ENCODE measurements around the gene FLAD1.

The FLAD1 gene

DNA sequence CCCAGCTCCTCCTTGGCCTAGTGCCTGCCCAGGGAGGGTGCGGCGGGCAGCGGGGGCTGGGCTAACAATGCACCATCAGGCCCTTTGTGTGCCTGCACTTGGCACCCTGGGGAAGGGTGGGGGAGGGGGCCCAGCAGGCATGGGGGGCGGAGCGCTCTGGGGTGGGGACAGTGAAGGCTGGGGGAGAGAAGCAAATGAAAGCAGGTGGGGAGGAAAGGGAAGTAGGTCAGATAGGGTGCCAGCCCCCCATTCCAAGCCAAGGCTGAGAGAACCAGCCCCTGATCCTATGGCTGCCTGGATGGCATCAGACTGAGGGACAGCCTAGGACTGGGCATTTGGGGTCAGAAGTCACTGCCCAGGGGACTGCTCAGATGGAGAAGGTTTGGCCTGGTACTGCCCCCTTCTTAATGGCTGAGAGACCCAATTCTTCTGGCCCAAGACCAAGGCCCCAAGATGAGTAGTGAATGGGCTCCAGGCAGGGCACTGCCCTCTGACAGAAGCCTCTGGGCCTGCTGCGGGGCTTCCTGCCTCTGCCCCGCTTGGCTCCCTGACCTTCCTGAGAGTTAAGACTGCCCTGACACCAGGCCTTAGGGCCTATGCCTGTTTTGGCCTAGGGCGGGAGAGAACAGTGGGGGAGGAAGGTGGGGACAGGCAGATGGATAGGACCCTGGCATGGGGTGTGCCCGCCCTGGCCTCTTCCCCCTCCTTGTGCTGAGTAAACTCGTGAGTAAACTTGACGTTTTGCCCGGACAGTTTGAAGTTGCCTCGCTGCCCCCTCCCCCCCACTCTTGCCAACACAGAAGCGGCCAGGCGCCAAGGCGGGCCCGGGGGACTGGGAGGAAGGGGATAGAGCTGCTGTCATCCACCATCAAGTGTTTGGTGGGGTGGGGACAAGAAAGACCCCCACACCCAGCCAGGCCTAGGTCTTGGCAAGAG, 22.2 kb downstream of the FLAD1 start:
- no peak for FAIRE-seq

DNA sequence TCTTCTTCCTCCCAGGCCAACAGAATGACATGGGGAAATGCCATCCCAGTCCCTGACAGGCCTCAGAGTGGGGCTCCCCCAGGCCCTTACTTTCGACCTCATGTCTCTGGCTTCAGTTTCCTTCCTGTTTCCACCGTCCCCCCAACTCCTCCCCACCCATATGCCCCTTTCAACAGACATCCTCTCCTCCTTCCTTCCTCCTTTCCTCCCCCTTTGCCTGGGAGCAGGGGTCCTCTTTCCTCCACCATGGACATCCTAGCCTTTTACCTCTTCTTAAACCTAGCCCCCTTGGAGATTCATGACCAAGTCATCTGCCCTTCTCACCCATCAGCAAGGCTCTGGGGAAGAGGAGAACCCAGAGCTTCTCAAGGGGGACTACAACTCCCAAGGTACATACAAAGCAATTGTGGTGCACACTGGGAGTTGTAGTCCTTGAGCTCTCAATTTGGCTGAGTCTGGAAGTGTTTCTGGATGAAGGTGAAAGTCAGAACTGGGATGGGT, 23.5 kb downstream of the FLAD1 start:
- no peak for FAIRE-seq

DNA sequence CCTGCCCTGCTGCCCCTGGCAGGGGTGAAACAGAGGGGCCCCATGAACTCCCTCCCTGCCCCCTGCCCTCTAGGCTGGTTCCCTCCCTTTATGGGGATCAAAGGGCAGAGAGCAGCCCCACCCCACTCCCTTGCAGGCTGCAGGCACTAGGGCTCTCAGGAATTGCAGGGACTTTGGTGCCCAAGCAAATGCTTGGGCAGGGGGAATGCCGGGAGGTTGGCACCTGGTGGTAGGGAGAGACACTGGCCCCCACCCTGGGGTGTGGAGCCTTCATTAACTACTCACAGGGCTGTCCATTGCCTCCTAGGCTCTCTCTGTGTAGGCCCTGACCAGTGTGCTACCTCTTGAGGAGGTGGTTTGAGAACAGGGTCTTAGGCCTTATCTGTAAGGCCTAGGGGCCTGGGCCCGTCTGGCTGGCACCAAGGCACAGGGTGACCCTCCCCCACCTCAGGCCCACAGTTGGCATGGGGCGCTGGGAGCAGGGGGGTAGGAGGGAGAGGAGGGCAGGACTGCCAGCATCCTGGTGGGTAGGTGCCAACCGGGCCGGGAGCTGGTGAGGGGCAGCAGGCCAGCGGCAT, 24.2 kb downstream of the FLAD1 start:
- no peak for FAIRE-seq

DNA sequence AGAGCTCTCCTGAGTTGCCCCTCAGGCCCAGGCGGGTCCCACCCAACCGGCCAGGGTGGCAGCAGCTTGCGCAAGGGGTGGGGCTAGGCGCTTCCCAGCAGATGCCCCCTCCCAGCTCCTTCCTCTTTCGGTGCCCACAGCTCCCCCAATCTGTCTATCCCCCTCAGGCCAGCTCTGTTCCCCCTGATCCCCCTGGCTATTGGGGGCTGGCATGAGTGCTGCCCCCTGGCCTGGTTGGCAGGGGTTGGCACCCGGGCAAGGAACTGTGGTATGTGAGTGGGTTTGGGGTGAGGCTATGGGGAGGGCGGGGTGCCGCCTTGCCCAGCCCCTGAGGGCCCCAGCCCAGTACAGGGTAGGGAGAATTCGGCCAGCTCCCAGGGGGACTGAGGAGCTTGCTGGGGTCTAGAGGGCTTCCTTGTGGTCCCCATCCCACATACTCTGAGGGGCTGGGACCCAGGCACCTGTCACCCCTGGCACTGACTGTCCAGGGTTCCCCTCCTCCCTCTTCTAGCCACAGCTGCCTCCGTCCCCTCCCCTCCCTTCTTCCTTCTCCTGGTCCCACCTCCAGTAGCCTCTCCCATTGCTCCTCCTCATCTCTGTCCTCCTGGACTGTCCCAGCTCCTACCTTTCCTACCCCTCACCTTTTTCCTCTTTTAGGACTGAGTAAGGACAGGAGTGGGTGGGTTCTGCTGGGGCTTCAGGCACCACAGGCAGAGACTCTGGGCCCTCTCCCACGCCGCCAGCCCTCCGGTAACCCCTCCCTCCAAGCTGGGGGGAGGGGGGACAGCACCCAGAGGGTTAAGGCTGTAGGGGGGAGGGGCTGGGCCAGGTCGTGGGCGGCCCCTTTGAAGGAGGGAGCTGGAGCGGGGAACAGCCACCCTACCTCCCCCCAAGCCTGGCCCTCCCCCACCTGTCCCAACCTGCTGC, 25.1 kb downstream of the FLAD1 start:
- no peak for FAIRE-seq

DNA sequence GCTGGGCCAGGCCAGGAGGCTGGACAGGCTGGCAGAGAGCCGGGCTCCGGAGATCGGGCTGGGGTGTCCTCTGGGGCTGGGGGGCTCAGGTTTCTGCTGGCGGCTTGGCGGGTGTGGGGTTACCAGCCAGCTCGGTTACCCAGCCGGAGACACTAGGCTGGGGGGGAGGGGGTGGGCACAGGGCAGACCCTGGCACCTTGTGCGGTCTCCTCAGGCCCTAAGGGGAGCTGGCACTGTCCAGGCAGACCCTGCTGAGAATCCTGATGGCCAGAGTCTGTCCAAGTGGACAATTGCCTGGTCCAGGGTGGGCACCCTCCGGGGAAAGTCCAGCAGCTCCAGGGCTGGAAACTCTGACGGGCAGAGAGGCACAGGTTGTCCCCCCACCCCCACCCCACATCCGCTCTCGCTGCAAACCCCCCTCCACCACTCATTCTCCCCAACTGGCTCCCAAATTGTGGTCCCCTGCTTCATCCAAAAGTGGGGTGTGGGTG, 26.1 kb downstream of the FLAD1 start:
- no peak for FAIRE-seq

DNA sequence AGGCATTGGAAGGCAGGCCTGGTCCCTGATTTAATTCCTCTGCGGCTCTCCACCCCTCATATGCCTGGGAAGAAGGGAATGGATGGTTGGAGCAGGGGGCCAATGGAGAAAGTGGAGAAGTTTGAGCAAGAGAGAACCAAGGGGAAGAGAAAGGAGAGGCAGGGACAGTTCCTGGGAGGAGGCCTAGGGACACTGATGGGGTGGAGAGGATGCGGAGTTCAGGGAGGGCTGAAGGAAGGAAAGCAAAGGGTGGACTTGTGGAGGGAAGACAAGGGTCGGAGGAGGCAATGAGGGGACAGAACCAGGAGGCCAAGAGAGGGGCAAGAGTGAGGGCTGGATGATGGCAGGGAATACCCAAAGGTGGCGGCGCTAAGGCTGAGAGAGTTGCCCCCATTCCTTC, 26.6 kb downstream of the FLAD1 start:
- FAIRE-seq: no peak

DNA sequence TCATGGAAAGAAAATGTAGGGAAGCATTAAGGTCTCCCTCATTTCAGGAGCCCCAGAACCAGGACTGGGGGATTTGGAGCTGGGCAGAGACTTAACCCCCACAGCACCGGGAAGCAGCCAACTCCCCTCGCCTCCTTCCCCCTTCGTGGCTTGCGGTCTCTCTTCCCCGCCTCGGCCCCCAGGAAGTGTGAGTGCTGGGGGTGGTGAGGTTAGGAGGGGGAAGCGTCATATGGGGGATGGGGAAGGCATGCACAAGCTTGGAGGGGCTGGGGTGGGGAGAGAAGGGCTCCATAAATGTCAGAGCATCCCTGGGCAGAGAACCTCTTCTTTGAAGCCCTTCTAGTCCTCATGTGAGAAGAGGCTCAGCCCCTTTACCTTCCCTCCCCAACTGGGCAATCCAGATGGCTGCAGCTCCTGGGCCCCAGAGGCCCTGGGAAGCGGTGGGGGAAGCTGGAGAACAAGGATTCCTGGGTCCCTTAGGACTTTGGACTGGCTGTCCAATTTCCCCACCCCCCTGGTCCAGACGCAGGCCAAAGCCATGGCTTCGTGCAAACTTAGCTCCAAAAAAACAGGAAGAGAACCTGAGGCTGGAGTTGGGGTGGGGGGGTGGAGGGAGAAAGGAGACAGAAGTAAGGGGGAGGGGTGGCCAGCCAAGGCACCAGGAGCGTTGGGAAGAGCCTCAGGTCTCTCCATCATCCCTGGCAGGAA, 27.2 kb downstream of the FLAD1 start:
- no peak for FAIRE-seq

DNA sequence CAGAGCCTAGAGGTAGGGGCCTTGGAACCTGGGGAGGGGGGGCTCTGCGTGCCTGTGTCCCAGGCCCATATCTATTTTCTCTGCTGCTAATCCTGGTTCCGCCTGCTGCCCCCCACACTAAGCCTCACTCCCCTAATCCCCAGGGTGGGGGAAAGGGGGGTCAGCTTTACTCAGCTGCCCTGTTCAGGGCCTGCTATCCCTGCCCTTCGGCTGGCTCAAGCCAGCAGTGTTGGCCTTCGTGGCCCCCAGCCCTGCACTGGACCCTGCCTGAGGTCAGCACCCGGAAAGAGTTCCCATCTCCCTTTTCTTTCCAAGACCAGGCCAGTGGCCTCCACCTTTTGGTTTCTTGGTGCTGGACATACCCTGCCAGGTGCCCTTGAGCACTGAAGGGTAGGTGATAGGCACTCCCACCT, 27.9 kb downstream of the FLAD1 start:
- FAIRE-seq: no peak

DNA sequence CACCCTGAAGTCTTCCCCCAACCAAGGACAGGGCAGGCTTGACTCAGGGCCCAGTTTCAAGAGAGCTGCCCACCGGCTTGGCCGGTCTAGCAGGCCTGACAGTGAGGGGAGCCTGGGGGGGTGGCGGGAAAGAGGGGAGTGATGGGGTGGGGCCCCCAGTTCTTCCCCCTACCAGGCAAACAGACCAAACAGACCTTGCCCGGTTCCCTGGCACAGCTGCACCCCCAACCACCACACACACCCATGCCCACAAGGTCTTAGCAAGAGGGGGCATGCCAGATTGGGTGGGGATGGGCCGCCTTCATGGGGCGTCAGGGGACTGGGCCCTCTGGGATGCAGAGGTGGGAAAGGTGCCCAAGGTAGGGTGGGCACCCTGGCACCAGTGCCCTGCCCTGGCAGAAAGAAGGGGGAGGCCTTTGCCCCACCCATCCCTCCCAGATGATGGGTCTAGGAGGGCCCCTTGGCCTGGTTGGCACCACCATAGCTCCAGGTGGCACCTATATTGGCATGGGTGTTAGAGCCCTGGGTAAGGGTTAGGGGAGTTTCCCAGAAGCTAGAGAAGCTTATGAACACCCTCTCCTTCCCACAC, 28.4 kb downstream of the FLAD1 start:
- no peak for FAIRE-seq

DNA sequence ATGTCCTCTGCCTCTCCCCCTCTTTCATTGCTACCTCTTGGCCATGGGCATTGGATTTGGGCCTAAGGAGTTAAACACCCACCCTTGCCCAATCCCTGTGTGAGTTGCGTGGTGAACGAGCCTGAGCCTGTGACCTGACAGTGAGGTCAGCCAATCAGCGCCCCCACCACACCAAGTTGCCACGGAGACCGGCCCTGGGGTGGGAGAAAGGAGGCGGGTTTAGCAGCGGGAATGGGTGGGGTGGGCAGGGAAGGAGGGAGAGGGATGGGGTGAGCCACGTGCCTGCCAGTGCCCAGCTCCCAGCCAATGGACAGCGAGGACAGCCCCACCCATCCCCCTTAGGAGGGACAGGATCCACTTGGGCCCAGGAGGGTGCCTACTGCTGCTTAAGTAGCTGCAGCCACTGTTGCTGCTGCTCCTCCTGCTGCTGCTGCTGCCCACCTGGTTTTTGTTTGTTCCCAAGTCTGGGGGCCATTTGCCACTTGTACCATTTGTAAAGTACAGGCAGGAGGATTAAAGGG, 28.9 kb downstream of the FLAD1 start:
- no peak for FAIRE-seq

DNA sequence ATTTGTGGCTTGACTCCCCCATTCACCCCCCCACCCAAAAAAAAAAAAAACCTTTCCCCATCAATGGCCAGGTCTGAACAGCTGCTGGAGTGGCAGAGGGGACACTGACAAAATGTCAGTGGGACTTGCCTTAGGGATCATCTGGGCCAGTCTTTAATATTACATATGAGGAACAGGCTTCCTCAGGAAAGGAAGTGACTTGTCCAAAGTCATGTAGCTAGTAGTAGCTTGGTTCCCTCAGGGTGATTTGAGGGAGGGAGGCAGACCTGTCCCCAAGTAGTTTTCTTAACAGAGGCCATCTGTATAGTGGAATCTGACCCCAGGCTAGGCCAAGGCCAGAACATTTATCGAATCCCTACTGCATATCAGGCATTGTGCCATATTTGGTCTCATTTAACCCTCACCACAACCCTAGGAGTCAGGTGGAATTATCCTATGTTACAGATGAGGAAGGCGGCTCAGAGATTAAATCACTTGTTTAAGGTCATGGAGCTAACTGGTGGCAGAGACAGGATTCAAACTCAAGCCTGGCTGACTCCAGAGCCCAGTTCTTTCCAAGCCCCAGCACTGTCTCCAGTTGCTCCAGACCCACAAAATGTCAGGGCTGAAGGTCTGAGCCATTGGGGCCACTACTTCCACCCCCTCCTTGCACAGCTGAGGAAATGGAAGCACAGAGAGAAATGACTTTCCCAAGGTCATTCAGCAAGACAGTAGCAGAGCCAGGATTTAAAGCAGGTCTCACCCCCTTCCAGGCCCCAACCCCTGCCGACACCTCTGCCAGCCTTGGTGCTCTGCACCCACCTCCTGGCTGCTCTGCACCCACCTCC, 29.8 kb downstream of the FLAD1 start:
- FAIRE-seq: no peak

DNA sequence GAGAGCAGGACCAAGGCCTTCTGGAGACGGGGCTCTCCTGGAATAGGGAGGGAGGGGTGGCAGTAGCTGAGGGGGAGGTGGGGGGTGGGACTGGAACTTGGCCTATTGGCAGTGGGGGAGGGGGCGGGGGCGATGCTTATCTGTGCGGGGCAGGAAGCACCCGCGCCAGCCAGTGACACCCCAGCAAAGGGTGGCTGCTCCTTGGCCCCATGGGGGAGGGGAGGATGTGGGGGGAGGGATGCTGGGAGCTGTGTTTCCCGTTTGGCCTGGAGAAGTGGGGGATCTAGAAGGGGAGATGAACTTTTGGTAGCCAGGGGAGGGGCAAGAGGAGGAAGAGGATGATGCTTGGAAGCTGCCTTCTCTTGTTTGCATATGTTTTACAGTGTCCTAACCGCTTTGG, 30.5 kb downstream of the FLAD1 start:
- no peak for FAIRE-seq

DNA sequence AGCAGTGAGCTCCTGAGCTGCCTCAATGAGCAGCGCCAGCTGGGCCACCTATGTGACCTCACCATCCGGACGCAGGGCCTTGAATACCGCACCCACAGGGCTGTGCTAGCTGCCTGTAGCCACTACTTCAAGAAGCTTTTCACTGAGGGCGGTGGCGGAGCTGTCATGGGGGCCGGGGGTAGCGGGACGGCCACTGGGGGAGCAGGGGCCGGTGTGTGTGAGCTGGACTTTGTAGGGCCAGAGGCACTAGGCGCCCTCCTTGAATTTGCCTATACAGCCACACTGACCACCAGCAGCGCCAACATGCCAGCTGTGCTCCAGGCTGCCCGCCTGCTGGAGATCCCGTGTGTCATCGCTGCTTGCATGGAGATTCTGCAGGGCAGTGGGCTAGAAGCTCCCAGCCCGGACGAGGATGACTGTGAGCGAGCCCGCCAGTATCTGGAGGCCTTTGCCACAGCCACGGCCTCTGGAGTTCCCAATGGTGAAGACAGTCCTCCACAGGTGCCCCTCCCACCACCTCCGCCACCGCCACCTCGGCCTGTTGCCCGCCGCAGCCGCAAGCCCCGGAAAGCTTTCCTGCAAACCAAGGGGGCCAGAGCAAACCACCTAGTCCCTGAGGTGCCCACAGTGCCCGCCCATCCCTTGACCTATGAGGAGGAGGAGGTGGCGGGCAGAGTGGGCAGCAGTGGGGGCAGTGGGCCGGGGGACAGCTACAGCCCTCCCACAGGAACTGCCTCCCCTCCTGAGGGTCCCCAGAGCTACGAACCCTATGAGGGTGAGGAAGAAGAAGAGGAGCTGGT, 31.8 kb downstream of the FLAD1 start:
- FAIRE-seq: no peak

DNA sequence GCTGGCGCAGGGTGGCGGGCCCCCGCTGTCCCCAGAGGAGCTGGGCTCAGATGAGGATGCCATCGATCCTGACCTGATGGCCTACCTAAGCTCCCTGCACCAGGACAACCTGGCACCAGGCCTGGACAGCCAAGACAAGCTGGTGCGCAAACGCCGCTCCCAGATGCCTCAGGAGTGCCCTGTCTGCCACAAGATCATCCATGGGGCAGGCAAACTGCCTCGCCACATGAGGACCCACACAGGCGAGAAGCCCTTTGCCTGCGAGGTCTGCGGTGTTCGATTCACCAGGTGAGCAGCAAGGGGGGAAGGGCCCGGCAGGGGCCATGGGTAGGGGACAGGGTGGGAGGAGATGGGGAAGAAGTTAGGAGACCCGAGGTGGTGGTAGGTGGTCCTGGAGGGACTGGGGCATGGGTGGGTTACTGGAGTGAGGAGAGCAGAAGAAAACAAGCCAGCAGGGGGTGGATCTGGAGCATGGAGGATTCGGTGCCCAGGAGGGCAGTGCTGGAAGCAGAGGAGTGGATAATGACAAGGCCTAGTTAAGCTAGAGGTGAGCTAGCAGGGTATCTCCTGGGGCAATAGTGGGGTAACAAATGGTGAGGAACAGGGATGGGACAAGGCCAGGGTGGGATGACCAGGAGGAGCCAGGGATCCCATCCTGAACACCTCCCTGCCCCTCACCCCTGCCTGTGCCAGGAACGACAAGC, 32.5 kb downstream of the FLAD1 start:
- FAIRE-seq: no peak

DNA sequence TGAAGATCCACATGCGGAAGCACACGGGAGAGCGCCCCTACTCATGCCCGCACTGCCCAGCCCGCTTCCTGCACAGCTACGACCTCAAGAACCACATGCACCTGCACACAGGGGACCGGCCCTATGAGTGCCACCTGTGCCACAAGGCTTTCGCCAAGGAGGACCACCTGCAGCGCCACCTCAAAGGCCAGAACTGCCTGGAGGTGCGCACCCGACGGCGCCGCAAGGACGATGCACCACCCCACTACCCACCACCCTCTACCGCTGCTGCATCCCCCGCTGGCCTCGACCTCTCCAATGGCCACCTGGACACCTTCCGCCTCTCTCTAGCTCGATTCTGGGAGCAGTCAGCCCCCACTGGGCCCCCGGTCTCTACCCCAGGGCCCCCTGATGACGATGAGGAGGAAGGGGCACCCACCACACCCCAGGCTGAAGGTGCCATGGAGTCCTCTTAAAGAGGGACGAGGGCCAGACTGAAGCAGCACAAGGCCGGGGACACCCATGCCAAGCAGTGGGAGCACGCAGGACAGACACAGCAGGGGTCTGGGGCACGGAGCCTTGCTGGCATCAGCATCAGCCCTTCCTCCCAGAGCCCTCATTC, 33.2 kb downstream of the FLAD1 start:
- no peak for FAIRE-seq

DNA sequence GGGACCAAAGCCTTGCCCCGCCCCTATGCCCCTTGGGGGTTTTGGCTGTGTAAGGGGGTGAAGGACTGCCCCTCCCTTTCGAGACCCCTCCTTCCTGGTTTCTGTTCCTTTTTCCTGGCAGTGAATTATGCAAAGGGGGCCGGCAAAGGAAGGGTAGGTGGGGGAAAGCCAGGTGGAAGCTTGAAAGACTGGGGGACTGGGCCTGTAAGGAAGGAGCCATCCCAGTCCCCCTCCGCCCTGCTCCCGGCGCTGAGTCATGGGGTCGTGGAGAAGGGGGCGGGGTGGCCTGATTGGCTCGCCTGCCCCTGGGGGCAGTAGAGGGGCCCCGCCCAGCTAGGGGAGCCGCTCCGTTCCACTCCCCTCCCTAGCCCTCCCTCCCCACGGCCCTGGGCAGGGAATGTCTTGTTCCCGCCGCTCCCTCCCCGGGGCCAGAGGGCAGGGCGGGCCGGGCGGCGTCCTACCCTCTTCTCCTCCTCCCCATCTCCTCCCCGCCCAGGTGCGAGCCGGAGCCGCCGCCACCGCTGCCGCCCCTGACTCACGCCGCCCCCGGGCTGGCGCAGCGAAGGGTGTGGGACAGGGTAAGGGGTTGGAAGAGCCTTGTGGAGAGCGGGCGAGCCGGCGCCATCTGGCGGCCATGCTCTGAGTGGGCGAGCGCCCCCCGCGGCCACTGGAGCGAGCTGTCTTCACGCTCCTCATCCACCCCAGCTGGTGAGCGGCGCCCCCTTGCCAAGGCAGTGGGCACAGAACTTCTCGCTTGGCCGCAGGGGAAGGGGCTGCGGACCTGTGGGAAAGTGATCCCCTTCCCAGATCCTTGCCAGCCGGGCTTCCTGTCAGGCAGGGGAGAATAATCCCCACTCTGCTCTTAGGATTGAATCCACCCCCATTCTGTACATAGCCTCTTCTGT, 34.1 kb downstream of the FLAD1 start:
- no peak for FAIRE-seq

DNA sequence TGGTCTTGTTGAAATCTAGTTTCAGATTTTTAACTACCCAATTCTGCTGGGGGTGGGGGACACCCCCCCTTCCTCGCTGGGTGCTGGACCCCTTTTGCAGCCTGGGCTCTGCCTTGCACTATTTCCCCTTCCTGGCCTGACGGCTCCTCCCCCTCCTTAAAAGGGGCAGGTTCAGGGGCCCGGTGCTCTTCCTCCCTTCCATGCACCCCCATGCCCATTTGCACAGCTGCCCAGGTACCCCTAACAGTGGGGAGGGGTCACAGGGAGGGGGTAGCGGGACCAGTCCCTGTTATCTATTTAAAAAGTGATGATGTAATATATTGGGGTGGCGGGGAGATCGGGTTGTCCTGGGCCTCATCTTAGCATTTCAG, 34.8 kb downstream of the FLAD1 start:
- FAIRE-seq: no peak
